ENCODE data around the gene IRAG1. TPM values are rescaled to one million over a fixed set of nuclear protein-coding genes. Genes with fewer than 3 reads are reported as not detected.

The IRAG1 gene
- total RNA-seq, 1 donor from 2014 or later = not detected

- intact Hi-C loops (cut with micrococcal nuclease) = no loop called here
Observed at GRCh38 chr11:10666556-10667520, 26.7 kb downstream of the IRAG1 start.

GRCh38 chr11:10664496-10664895, 29.1 kb downstream of the IRAG1 start:
- intact Hi-C loops (cut with micrococcal nuclease) = no loop called here

- intact Hi-C loops (cut with micrococcal nuclease) = no loop called here
Observed at GRCh38 chr11:10663990-10664389, 29.6 kb downstream of the IRAG1 start.

GRCh38 chr11:10663365-10663764, 30.2 kb downstream of the IRAG1 start:
- intact Hi-C loops (cut with micrococcal nuclease) = no loop called here

- intact Hi-C loops (cut with micrococcal nuclease) = no loop called here
Observed at GRCh38 chr11:10660323-10660722, 33.2 kb downstream of the IRAG1 start.

- intact Hi-C loops (cut with micrococcal nuclease) = no loop called here
Observed at GRCh38 chr11:10659339-10660216, 34.0 kb downstream of the IRAG1 start.

- intact Hi-C loops (cut with micrococcal nuclease) = no loop called here
Observed at GRCh38 chr11:10658621-10659338, 34.8 kb downstream of the IRAG1 start.

GRCh38 chr11:10657308-10658271, 36.0 kb downstream of the IRAG1 start:
- intact Hi-C loops (cut with micrococcal nuclease) = no loop called here

- intact Hi-C loops (cut with micrococcal nuclease) = loop anchor here (2.0 kb wide), 1 partner anchor 33 kb away; no protein-coding TSS in a partner anchor
Observed at GRCh38 chr11:10655943-10656576, 37.5 kb downstream of the IRAG1 start.

- intact Hi-C loops (cut with micrococcal nuclease) = loop anchor here (2.0 kb wide), 1 partner anchor 32 kb away; no protein-coding TSS in a partner anchor
Observed at GRCh38 chr11:10655227-10655626, 38.3 kb downstream of the IRAG1 start.

GRCh38 chr11:10654811-10655150, 38.8 kb downstream of the IRAG1 start:
- intact Hi-C loops (cut with micrococcal nuclease) = loop anchor here (1.0 to 2.0 kb wide), 7 partner anchors 32 to 446 kb away; partner anchors contain the start of gene RNF141

GRCh38 chr11:10653946-10654810, 39.4 kb downstream of the IRAG1 start:
- intact Hi-C loops (cut with micrococcal nuclease) = loop anchor here (1.0 to 2.0 kb wide), 7 partner anchors 31 to 446 kb away; partner anchors contain the start of gene RNF141

- intact Hi-C loops (cut with micrococcal nuclease) = no loop called here
Observed at GRCh38 chr11:10653261-10653660, 40.3 kb downstream of the IRAG1 start.

- intact Hi-C loops (cut with micrococcal nuclease) = no loop called here
Observed at GRCh38 chr11:10651656-10652361, 41.7 kb downstream of the IRAG1 start.

GRCh38 chr11:10650630-10651029, 42.9 kb downstream of the IRAG1 start:
- intact Hi-C loops (cut with micrococcal nuclease) = no loop called here

GRCh38 chr11:10650166-10650565, 43.4 kb downstream of the IRAG1 start:
- intact Hi-C loops (cut with micrococcal nuclease) = no loop called here

- intact Hi-C loops (cut with micrococcal nuclease) = no loop called here
Observed at GRCh38 chr11:10648871-10649270, 44.7 kb downstream of the IRAG1 start.
